HTERT RPE-1 (cell line): ENCODE measurements around the gene ACTG1.

Experiments used
- in situ Hi-C: fragments of 300-500 bp; cut with MboI; formaldehyde crosslinking; loops from 4 replicates; pipeline ENCODE4 v1.14.3; 2020; ENCODE audit warnings: low sequenced_read_pairs

Gene ACTG1

GRCh38 chr17:81512562-81513371 is at the start of gene ACTG1:
ACTG1 (minus strand) TSS chr17:81512799; CDS start chr17:81512354, 445 bp downstream.
- in situ Hi-C loops, result no loop called here

GRCh38 chr17:81561494-81561885 is 48.9 kb upstream of the ACTG1 start:
- in situ Hi-C loops, result no loop called here

DNA sequence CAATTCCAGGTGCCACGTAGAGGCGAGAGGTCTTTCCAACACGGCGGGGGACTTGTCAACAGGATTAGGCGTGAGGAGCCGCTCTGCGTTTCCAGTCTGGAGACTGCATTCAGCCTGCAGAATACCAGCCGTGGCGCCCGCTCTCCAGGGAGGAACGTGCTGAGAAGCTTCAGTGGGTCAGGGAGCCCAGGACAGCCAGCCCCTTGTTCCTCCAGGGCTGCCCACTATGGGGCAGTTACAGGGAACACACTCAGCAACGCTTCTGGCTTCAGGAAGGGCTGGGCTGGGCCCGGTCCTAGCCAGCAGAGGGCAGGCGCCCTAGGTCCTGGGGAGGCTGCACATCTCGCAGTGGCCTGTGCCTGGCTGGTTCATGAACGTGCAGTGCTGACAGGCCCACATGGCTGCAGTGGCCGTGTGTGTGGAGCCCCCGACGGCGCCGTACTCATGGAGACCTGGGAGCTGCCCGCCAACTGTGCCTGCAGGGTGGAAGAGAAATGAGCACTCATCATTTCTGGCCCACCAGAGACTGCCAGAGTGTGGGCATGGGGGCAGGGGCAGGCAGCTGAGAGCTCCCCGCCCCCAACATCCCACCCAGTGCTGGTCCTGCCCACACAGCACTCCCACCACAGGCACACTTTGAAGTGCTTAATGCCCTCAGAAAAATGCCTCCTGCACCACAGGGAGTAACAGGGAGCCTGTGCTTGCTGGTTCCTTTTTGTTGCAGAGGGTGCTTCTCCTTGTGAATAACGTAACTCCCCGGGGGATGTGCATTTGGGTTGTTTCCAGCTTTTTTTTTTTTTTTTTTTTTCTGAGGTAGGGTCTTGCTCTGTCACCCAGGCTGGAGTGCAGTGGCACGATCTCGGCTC is 46.6 kb upstream of the ACTG1 start:
- in situ Hi-C loops, result no loop called here

DNA sequence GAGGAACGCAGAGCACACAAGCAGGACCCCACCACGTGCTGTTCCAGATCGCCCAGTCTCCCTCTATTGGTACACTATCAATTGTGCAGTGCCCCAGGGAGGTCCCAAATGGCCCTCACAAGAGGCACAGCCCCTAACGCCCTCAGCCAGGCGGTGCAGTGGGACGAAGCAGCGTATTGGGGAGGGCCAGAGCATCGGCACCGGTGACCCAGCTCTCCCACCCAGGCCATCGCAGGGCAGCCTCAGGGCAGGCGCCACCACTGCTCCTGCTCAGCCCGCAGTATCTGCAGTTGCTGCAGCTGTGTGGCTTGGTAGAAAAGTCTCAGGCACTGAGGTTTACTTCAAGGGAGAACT is 45.5 kb upstream of the ACTG1 start:
- in situ Hi-C loops, result no loop called here

DNA sequence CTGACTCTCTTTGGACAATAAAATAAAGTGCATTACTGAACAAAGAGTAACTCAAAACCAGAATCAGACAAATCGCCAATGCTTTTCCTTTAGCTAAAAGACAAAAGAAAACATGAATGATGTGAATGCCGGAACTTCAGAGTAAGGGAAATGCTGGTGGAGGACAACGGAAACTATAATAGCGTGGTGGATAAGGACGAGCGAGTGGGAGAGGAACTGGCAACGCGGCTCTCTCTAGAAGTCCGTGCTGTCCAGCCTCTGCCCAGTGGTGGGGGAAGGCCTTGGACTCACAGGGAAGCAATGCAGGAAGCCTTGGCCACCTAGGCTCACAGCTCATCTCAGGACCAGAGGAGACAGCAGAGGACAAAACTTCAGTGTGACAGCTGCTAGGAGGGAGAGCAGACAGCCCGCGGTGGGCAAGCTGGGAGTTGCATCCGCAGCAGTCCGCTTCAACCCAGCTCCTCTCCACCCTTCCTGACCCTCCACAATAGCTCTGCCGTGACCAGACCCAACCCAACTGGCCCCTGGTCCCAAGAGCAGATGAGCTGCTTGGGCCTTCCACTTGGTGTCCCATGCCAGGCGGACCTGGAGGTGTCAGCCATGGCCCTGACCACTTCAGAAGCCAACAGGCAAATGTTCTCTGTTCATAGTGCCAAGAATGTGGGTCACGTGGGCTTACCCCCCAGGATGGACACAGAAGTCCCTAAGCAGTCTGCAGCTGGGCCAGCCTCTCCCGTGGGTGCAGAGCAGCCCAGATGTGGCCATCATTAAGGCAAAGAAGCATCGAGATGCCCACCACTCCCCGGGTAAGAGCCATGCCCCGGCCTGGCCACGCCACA is 44.9 kb upstream of the ACTG1 start:
- in situ Hi-C loops, result no loop called here

GRCh38 chr17:81556863-81557262 is 44.3 kb upstream of the ACTG1 start:
- in situ Hi-C loops, result no loop called here

DNA sequence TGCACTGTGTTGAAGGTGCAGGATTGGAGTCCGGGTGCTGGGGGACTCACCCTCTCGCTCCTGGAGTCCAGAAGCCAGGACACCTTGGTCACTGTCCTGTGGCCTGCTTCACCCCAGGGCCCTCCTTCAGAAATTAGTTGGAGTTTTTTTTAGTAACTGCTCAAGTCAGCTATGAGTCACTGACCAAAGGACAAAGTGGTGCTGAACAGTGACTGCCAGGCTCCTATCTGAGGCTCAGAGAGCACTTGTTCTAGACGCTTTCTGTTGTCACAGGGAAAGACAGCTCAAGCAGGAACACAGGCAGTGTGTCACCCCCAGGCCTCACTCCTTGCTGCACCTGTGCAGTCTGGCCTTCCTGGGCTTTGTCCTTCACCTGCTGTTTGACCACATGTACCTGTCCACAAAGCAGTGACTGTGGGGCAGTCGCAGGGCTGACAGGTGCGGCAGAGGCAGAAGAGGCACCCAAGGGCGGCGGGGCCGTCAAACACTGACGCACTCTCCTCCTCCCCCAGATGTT is 43.6 kb upstream of the ACTG1 start:
- in situ Hi-C loops, result no loop called here

GRCh38 chr17:81553616-81554181 is 41.1 kb upstream of the ACTG1 start:
- in situ Hi-C loops, result no loop called here

DNA sequence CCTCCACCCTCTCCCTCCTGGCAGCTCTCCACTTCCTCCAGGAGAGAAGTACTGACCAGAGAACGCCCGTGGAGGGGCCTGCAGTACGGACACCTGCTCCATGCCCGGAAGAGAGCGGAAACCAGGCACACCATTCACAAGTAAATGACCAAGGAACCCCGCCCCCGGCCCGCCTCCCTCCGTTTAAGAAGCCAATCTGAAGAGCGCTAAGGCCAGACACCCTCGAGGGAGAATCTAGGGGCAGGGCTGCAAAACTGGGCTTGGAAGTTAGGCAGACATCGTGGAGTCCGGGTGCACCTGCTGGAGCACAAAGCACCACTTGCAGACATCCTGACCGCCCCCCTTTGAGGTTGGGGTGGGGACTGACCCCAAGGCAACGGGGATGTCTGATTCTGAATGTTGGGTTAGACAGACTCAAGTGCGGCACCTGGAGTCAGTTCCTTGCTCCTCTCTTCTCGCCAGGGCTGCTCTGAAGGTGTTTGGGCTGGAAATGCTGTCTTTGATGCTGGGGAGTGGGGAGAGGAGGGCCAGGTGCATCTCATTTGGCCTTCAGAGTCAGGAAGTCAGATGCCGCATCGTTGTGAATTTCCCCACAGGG is 40.5 kb upstream of the ACTG1 start:
- in situ Hi-C loops, result no loop called here

DNA sequence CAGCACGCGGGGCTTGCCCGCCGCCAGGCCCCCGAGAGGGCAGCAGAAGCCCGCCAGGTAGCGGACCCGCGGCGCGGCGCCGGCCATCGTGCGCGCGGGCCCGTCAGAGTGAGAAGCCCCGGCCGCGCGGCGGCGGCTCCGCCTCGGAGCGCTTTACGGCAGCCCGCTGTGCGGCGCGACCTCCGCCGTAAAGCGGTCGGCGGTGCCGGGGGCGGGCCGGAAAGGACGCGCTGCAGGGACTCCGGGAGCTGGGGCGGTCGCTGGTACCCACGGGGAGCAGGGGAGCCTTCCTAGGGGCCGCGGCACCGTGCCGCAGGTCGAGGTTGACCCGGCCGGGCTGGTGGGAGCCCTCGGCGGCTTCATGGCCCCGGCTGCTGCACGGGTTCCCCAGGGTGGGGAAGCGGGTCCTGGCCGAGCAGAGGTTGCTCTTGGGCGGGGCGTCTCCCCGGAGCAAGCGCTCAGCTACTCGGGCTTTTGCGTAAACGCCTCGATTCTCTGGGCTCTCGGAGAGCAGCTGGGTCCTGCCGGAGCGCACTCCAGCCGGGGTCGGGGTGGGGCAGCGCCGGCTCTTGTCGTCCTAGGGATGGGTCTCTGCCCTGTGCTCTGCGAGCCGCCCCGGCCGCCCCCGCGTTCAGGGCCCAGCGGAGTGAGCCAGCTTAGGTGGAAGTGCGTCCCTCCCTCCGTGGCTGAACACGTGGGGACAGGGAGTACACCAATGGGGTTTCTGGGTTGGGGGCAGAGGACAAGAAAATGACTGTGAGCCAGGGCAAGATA is 39.8 kb upstream of the ACTG1 start, which contains the start of gene FAAP100:
Gene FAAP100 (minus strand): TSS at position 110 of the 774 bp plus-strand sequence. CDS start 23 bp downstream, at position 87.
- in situ Hi-C loops, result no loop called here

DNA sequence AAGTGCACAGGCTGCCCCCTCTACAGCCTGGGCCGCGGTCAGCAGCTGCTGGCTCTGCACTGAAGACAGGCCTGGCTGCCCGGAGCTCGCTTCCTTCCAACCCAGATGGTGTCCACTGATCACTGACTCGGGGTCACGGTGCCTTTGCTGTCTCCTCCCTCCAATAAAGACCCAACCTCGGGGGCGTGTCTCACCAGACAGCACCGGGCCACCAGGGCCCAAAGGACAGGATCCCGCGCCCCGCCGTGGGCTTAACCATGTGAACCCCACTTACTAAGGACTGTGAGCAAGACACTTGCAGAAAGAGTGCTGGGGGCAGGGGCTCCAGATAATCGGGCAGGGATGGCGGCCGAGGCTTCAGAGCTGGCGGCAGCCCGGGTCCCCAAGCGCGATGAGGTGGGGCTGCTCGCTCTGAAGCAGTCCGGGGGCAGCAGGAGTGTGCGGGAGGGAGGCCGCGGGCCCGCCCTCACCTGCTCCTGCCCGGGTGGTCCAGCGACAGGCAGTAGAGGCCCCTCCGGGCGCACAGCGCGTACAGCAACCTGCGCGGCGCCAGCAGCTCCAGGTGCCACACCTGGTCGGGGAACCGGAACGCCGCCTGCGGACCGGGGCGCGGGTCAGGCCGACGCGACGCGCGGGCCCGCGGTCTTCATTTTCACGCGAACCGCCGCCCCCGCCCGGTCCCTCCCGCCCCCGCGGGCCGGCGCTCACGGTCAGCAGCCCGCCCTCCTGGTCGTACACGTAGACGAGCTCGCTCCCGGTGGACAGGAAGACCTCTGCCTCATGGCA is 39.1 kb upstream of the ACTG1 start:
- in situ Hi-C loops, result no loop called here

- in situ Hi-C loops, result no loop called here
Measured at GRCh38 chr17:81550830-81551457, 38.3 kb upstream of the ACTG1 start.

DNA sequence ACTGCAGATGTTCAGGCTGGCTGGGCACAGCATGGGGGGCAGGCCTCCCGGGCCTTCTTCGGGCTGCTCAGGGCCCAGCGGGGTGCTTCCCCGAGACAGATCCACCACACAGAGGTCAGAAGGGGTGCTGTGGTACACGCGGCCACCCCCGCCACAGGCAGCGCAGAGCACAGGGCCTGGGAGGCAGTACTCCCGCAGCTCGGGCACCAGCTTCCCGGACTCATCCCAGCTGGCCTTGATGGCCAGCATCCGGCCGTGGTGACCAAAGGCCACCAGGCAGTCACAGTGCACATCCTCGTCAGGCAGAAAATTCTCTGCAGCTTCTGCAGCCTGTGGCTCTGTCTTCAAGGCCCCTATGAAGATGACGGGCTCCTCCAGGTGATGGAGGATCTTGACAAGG is 37.7 kb upstream of the ACTG1 start:
- in situ Hi-C loops, result no loop called here

DNA sequence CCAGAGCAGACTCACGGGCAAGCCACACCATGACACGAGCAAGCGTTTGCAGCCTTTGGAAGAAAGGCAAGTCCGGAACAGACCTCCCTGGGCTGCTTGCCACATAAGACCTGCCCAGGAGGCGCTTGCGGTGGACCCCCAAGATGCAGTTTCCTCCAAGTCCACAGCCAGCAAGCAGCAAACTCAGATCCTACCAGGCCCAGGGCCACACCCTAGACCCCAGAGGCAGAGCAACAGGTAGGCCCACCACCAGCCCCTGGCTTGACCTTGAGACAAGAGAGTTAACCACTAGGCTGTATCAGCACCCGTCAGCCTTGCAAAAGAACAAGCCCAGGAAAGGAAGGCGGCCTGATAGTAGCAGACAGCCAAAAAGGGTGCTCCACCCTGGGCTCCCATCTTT is 37.2 kb upstream of the ACTG1 start:
- in situ Hi-C loops, result no loop called here

DNA sequence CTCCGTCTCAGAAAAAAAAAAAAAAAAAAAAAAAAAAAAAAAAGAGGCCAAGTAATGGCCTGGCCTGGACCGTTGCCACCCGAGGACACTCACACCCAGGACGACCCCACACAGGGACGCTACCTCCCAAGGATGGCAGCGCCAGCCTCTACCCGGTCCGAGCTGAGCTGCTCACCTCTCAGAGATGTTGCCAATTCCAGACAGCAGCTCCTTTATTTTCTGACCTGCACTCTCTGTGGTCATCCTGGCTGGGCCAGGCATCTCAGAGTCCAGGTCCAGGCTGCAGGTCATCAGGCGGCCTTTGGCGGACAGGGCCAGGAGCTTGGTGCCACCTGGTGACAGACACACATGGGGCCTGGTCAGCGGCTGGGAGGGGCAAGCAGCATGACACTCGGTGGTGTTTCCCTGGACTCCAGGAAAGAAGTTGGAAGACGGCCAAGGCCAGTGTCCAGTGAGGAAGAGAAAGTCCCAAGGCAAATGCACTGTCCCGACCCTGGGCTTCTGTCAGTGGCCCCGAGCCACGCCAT is 36.5 kb upstream of the ACTG1 start:
- in situ Hi-C loops, result no loop called here

- in situ Hi-C loops, result no loop called here
Measured at GRCh38 chr17:81547614-81547982, 35.0 kb upstream of the ACTG1 start.

- in situ Hi-C loops, result no loop called here
Measured at GRCh38 chr17:81546906-81547613, 34.5 kb upstream of the ACTG1 start.
